Right atrium auricular region (tissue), 2 donors: Measurements from ENCODE around the gene ADK. TPM values are rescaled to one million over a fixed set of nuclear protein-coding genes. Genes with fewer than 3 reads are reported as not detected.

Experiments
- DNase-seq: peaks from one replicate; pipeline ENCODE4 v3.0.0-alpha.2; 2019; ENCODE audit warnings: low spot score
- H3K27ac ChIP-seq, 2 donors: fragments of 200-600 bp; sonication (generic); 1 replicate in 1 of 2; 2 replicates in 1 of 2; pipeline ENCODE4 v1.5.1; 2016 to 2019
- H3K27me3 ChIP-seq, 2 donors: fragments of 200-600 bp; sonication (generic); one replicate each; pipeline versions ENCODE4 v1.5.1 to v1.6.0; 2017 to 2019
- H3K36me3 ChIP-seq: fragments of 200-600 bp; sonication (generic); one replicate; pipeline ENCODE4 v1.5.1; 2016
- H3K4me1 ChIP-seq, 2 donors: fragments of 200-600 bp; sonication (generic); one replicate each; pipeline versions ENCODE4 v1.5.1 to v1.6.0; 2017 to 2019
- H3K4me3 ChIP-seq, 2 donors: fragments of 200-600 bp; sonication (generic); 1 replicate in 1 of 2; 2 replicates in 1 of 2; pipeline ENCODE4 v1.5.1; 2017 to 2019; ENCODE audit warnings: mild to moderate bottlenecking in 1 of 2, moderate library complexity in 1 of 2
- H3K9me3 ChIP-seq, 2 donors: fragments of 200-600 bp; sonication (generic); one replicate each; pipeline ENCODE4 v1.5.1; 2019
- total RNA-seq, 2 donors: library from RNA; depleted of rRNA; stranded (reverse); fragments of >200 nt; gene quantifications; one replicate each; pipeline ENCODE4 v1.1.0, GENCODE V29; 2016
- TF ChIP-seq, protein P1 (sequence below), 2 donors: fragments of 200-600 bp; sonication (generic); IDR thresholded peaks; one replicate each; pipeline ENCODE4 v1.5.1; 2019; ENCODE audit warnings: antibody characterized with exemption in 2 of 2

ADK gene
- total RNA-seq, 2 donors from 2014 or later, result 23.7 to 31.6 TPM

DNA sequence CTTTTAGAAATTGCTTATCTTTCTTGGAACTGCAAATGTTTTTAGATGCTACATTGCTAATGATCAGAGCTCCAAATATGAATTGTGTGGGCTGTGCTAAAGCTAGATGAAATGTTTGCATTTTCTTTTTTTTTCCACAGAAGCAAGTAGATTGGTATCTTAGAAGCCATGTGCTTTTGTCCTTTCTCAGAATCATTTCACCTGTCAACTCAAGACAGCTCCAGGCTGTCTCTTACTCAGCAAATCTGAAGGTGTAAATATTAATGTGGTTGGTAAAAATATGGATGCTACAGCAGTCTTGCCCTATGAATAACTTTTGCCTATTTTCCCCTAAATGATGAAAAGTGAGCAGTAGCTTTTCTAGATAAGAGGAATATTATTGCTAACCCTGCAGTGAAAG is 41.6 kb upstream of the ADK start:
- no peak overlapping the region for H3K27ac ChIP-seq
- TF ChIP-seq, protein P1, sequence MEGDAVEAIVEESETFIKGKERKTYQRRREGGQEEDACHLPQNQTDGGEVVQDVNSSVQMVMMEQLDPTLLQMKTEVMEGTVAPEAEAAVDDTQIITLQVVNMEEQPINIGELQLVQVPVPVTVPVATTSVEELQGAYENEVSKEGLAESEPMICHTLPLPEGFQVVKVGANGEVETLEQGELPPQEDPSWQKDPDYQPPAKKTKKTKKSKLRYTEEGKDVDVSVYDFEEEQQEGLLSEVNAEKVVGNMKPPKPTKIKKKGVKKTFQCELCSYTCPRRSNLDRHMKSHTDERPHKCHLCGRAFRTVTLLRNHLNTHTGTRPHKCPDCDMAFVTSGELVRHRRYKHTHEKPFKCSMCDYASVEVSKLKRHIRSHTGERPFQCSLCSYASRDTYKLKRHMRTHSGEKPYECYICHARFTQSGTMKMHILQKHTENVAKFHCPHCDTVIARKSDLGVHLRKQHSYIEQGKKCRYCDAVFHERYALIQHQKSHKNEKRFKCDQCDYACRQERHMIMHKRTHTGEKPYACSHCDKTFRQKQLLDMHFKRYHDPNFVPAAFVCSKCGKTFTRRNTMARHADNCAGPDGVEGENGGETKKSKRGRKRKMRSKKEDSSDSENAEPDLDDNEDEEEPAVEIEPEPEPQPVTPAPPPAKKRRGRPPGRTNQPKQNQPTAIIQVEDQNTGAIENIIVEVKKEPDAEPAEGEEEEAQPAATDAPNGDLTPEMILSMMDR (IDR thresholded peaks at IDR 0.05), result no peak
- no peak overlapping the region for H3K4me3 ChIP-seq
- H3K9me3 ChIP-seq, result no peaks in the 10 kb centered on the region
- no peaks in the 10 kb centered on the region for H3K27me3 ChIP-seq
- peaks cover 98% of the 10 kb centered on the region for H3K36me3 ChIP-seq
- no peak for DNase-seq
- no peaks in the 10 kb centered on the region for H3K4me1 ChIP-seq

DNA sequence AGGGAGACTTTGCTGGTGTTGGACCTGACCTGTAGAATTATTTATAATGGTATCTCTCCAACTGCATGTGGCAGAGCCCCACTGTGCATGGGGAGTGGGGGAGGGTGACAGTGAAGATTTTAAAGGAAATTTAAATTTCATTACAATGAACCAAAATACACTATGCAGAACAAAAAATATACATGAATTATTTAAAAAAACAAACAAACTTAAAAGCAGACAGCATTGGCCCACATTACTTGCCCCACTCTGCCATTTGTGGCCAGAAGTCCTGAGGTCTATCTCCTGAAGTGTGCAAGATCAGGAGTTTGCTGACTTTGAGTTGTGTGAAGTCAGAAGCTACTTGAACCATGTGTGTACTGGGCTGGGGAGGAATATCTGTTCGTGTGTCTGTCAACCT is 40.9 kb upstream of the ADK start:
- peaks cover 98% of the 10 kb centered on the region for H3K36me3 ChIP-seq

DNA sequence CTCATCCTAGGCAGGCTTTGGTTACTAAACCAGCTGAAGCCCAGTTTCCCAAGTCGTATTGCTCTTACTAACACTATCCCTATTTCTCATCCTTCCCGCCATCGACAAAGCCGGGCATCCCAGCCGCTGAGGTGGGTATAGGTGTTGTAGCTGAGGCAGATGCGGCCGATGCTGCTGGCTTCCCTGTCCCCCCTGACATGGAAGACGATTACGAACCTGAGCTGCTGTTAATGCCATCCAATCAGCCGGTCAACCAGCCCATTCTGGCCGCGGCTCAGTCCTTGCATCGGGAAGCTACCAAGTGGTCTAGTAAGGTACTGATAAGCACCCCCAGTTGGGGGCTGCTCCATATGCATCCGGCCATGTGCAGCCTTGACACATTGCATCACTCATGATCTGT is 39.2 kb upstream of the ADK start:
- TF ChIP-seq, protein P1 (IDR thresholded peaks at IDR 0.05), result no peak
- no peak for DNase-seq
- no peak overlapping the region for H3K27ac ChIP-seq
- no peaks in the 10 kb centered on the region for H3K4me1 ChIP-seq
- peaks cover 98% of the 10 kb centered on the region for H3K36me3 ChIP-seq
- no peaks in the 10 kb centered on the region for H3K9me3 ChIP-seq
- no peak overlapping the region for H3K4me3 ChIP-seq
- no peaks in the 10 kb centered on the region for H3K27me3 ChIP-seq

More for the DNA sequence above, 40.9 kb upstream of the ADK start:
- no peak for DNase-seq
- no peak overlapping the region for H3K4me3 ChIP-seq
- no peaks in the 10 kb centered on the region for H3K4me1 ChIP-seq
- H3K27me3 ChIP-seq, result no peaks in the 10 kb centered on the region
- TF ChIP-seq, protein P1 (IDR thresholded peaks at IDR 0.05), result no peak
- no peak overlapping the region for H3K27ac ChIP-seq
- no peaks in the 10 kb centered on the region for H3K9me3 ChIP-seq

DNA sequence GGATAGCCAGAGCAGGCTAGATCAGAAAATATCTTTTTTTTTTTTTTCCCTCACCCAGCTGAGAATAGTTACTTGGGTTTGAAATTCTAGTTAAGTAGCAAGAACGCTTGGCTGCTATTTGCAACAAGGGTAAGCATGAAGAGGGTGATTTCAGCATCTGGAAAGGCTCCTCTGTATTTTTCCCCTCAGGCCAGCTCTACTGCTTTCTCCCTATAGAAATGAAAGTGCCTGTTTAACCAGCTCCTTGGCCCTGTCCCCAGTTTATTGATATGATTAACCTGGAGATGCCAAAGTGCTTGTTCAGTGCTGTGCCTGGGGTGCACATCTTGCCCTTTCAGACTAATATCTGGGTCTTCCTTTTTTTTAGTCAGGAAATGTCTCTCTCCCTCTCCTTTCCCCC is 37.5 kb upstream of the ADK start:
- H3K4me3 ChIP-seq, result no peak overlapping the region
- TF ChIP-seq, protein P1 (IDR thresholded peaks at IDR 0.05), result no peak
- peaks cover 100% of the 10 kb centered on the region for H3K36me3 ChIP-seq
- no peak for DNase-seq
- peak overlapping the region; percentile 0 to 15 for H3K27ac ChIP-seq
- H3K9me3 ChIP-seq, result no peaks in the 10 kb centered on the region
- peaks cover 0 to 5% of the 10 kb centered on the region in 2 donors for H3K4me1 ChIP-seq
- no peaks in the 10 kb centered on the region for H3K27me3 ChIP-seq

- H3K4me3 ChIP-seq, result no peak overlapping the region
- H3K4me1 ChIP-seq, result peaks cover 0 to 10% of the 10 kb centered on the region in 2 donors
- H3K9me3 ChIP-seq, result no peaks in the 10 kb centered on the region
- TF ChIP-seq, protein P1 (IDR thresholded peaks at IDR 0.05), result no peak
- no peaks in the 10 kb centered on the region for H3K27me3 ChIP-seq
- peaks cover 100% of the 10 kb centered on the region for H3K36me3 ChIP-seq
- no peak for DNase-seq
- H3K27ac ChIP-seq, result peak overlapping the region; percentile 0 to 15
Measured at GRCh38 chr10:74114041-74114448, 37.0 kb upstream of the ADK start.

DNA sequence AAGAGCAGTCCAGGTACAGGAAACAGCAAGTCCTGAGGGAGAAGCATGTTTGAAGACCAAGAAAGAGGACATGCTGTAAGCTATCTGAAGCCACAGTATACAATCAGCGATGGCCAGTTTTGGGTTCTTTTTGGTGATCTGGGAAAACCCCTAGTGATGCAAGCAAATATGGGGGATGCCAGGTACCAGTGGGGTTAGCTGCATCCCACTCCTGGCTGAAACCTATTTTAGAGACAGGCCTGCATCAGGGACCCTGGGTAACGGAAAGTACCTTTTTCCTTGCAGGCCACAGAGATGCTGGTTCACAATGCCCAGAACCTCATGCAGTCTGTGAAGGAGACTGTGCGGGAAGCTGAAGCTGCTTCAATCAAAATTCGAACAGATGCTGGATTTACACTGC is 33.3 kb upstream of the ADK start:
- Histone ChIP-seq H3K36me3 (peaks cover 98% of the 10 kb centered on the region), H3K4me3 (no peak overlapping the region), H3K9me3 (no peaks in the 10 kb centered on the region), H3K27ac (no peak overlapping the region), H3K27me3 (no peaks in the 10 kb centered on the region), H3K4me1 (peaks cover 0 to 19% of the 10 kb centered on the region in 2 donors)
- TF ChIP-seq, protein P1 (IDR thresholded peaks at IDR 0.05), result no peak
- DNase-seq, result no peak
